ENCODE results near the gene BTNL8.

Gene BTNL8

GRCh38 chr5:180970336-180970735 lies 71.4 kb downstream of the BTNL8 start:
- Histone ChIP-seq H3K9me3 (ENCODE audit: control insufficient read depth, insufficient read depth, low read depth, low read length) (peaks cover 16% of the 10 kb centered on the region; the same call in 1 of the 2 replicates), H3K27ac (ENCODE audit: low read depth, low read length) (no peak overlapping the region), H3K9ac (ENCODE audit: low read length) (no peak overlapping the region), H3K36me3 (ENCODE audit: control insufficient read depth, insufficient read depth, low read length) (no peaks in the 10 kb centered on the region), H3K4me1 (ENCODE audit: control insufficient read depth, insufficient read depth, low read length) (no peaks in the 10 kb centered on the region), H3K27me3 (ENCODE audit: control insufficient read depth, insufficient read depth, low read length) (no peaks in the 10 kb centered on the region), H3K4me3 (ENCODE audit: low read depth, low read length) (no peak overlapping the region)

- Histone ChIP-seq H3K4me3 (ENCODE audit: low read depth, low read length) (no peak overlapping the region), H3K9me3 (ENCODE audit: control insufficient read depth, insufficient read depth, low read depth, low read length) (peaks cover 18% of the 10 kb centered on the region; the same call in 1 of the 2 replicates), H3K27me3 (ENCODE audit: control insufficient read depth, insufficient read depth, low read length) (no peaks in the 10 kb centered on the region), H3K27ac (ENCODE audit: low read depth, low read length) (no peak overlapping the region), H3K4me1 (ENCODE audit: control insufficient read depth, insufficient read depth, low read length) (no peaks in the 10 kb centered on the region), H3K9ac (ENCODE audit: low read length) (no peak overlapping the region), H3K36me3 (ENCODE audit: control insufficient read depth, insufficient read depth, low read length) (no peaks in the 10 kb centered on the region)
Measured at GRCh38 chr5:180970875-180971274, 71.9 kb downstream of the BTNL8 start.

GRCh38 chr5:180974612-180975315 lies 75.8 kb downstream of the BTNL8 start:
- H3K9me3 ChIP-seq (ENCODE audit: control insufficient read depth, insufficient read depth, low read depth, low read length), result peaks cover 17% of the 10 kb centered on the region; the same call in 1 of the 2 replicates
- no peaks in the 10 kb centered on the region for H3K36me3 ChIP-seq (ENCODE audit: control insufficient read depth, insufficient read depth, low read length)
- no peaks in the 10 kb centered on the region for H3K27me3 ChIP-seq (ENCODE audit: control insufficient read depth, insufficient read depth, low read length)
- no peak overlapping the region for H3K9ac ChIP-seq (ENCODE audit: low read length)
- no peak overlapping the region for H3K4me3 ChIP-seq (ENCODE audit: low read depth, low read length)
- no peak overlapping the region for H3K27ac ChIP-seq (ENCODE audit: low read depth, low read length)
- H3K4me1 ChIP-seq (ENCODE audit: control insufficient read depth, insufficient read depth, low read length), result no peaks in the 10 kb centered on the region

GRCh38 chr5:180975338-180975737 lies 76.4 kb downstream of the BTNL8 start:
- Histone ChIP-seq H3K9me3 (ENCODE audit: control insufficient read depth, insufficient read depth, low read depth, low read length) (0 out of 2 replicates have a peak, but pooled peaks cover 14% of the 10 kb centered on the region), H3K4me3 (ENCODE audit: low read depth, low read length) (no peak overlapping the region), H3K9ac (ENCODE audit: low read length) (no peak overlapping the region), H3K4me1 (ENCODE audit: control insufficient read depth, insufficient read depth, low read length) (no peaks in the 10 kb centered on the region), H3K27me3 (ENCODE audit: control insufficient read depth, insufficient read depth, low read length) (no peaks in the 10 kb centered on the region), H3K36me3 (ENCODE audit: control insufficient read depth, insufficient read depth, low read length) (no peaks in the 10 kb centered on the region), H3K27ac (ENCODE audit: low read depth, low read length) (no peak overlapping the region)

- no peak overlapping the region for H3K9ac ChIP-seq (ENCODE audit: low read length)
- no peaks in the 10 kb centered on the region for H3K27me3 ChIP-seq (ENCODE audit: control insufficient read depth, insufficient read depth, low read length)
- H3K4me3 ChIP-seq (ENCODE audit: low read depth, low read length), result no peak overlapping the region
Measured at GRCh38 chr5:180976518-180976917, 77.6 kb downstream of the BTNL8 start.

GRCh38 chr5:180977852-180978251 lies 78.9 kb downstream of the BTNL8 start:
- H3K27ac ChIP-seq (ENCODE audit: low read depth, low read length), result no peak overlapping the region
- 0 out of 2 replicates have a peak, but pooled peaks cover 9% of the 10 kb centered on the region for H3K9me3 ChIP-seq (ENCODE audit: control insufficient read depth, insufficient read depth, low read depth, low read length)
- no peaks in the 10 kb centered on the region for H3K4me1 ChIP-seq (ENCODE audit: control insufficient read depth, insufficient read depth, low read length)
- H3K36me3 ChIP-seq (ENCODE audit: control insufficient read depth, insufficient read depth, low read length), result no peaks in the 10 kb centered on the region
- no peaks in the 10 kb centered on the region for H3K27me3 ChIP-seq (ENCODE audit: control insufficient read depth, insufficient read depth, low read length)
- no peak overlapping the region for H3K4me3 ChIP-seq (ENCODE audit: low read depth, low read length)
- no peak overlapping the region for H3K9ac ChIP-seq (ENCODE audit: low read length)

More at GRCh38 chr5:180976518-180976917, 77.6 kb downstream of the BTNL8 start:
- H3K9me3 ChIP-seq (ENCODE audit: control insufficient read depth, insufficient read depth, low read depth, low read length), result 0 out of 2 replicates have a peak, but pooled peaks cover 9% of the 10 kb centered on the region
- no peak overlapping the region for H3K27ac ChIP-seq (ENCODE audit: low read depth, low read length)
- H3K4me1 ChIP-seq (ENCODE audit: control insufficient read depth, insufficient read depth, low read length), result no peaks in the 10 kb centered on the region
- H3K36me3 ChIP-seq (ENCODE audit: control insufficient read depth, insufficient read depth, low read length), result no peaks in the 10 kb centered on the region

- Histone ChIP-seq H3K27me3 (ENCODE audit: control insufficient read depth, insufficient read depth, low read length) (no peaks in the 10 kb centered on the region), H3K4me3 (ENCODE audit: low read depth, low read length) (no peak overlapping the region), H3K9ac (ENCODE audit: low read length) (no peak overlapping the region), H3K27ac (ENCODE audit: low read depth, low read length) (no peak overlapping the region), H3K4me1 (ENCODE audit: control insufficient read depth, insufficient read depth, low read length) (no peaks in the 10 kb centered on the region), H3K9me3 (ENCODE audit: control insufficient read depth, insufficient read depth, low read depth, low read length) (no peaks in the 10 kb centered on the region), H3K36me3 (ENCODE audit: control insufficient read depth, insufficient read depth, low read length) (no peaks in the 10 kb centered on the region)
Measured at GRCh38 chr5:180982008-180982741, 83.2 kb downstream of the BTNL8 start.

GRCh38 chr5:180988016-180988415 lies 89.1 kb downstream of the BTNL8 start:
- no peaks in the 10 kb centered on the region for H3K9me3 ChIP-seq (ENCODE audit: control insufficient read depth, insufficient read depth, low read depth, low read length)

GRCh38 chr5:180988592-180988991 lies 89.6 kb downstream of the BTNL8 start, which contains the start of gene BTNL3:
Gene BTNL3, plus strand, starts transcription at chr5:180988846. Its CDS starts 183 bp downstream, at chr5:180989029.
- H3K9me3 ChIP-seq (ENCODE audit: control insufficient read depth, insufficient read depth, low read depth, low read length), result no peaks in the 10 kb centered on the region
- H3K36me3 ChIP-seq (ENCODE audit: control insufficient read depth, insufficient read depth, low read length), result no peaks in the 10 kb centered on the region
- H3K27ac ChIP-seq (ENCODE audit: low read depth, low read length), result no peak within 1 kb of the TSS
- H3K27me3 ChIP-seq (ENCODE audit: control insufficient read depth, insufficient read depth, low read length), result no peaks in the 10 kb centered on the region
- H3K4me3 ChIP-seq (ENCODE audit: low read depth, low read length), result no peak within 1 kb of the TSS
- no peaks in the 10 kb centered on the region; the same call in 1 of the 2 replicates for H3K4me1 ChIP-seq (ENCODE audit: control insufficient read depth, insufficient read depth, low read length)
- no peak within 1 kb of the TSS for H3K9ac ChIP-seq (ENCODE audit: low read length)

More at GRCh38 chr5:180988016-180988415, 89.1 kb downstream of the BTNL8 start:
- no peak overlapping the region for H3K4me3 ChIP-seq (ENCODE audit: low read depth, low read length)
- H3K27ac ChIP-seq (ENCODE audit: low read depth, low read length), result no peak overlapping the region
- H3K36me3 ChIP-seq (ENCODE audit: control insufficient read depth, insufficient read depth, low read length), result no peaks in the 10 kb centered on the region
- H3K27me3 ChIP-seq (ENCODE audit: control insufficient read depth, insufficient read depth, low read length), result no peaks in the 10 kb centered on the region
- H3K4me1 ChIP-seq (ENCODE audit: control insufficient read depth, insufficient read depth, low read length), result no peaks in the 10 kb centered on the region; the same call in 1 of the 2 replicates
- no peak overlapping the region for H3K9ac ChIP-seq (ENCODE audit: low read length)

GRCh38 chr5:180990086-180990881 lies 91.3 kb downstream of the BTNL8 start:
- Histone ChIP-seq H3K9me3 (ENCODE audit: control insufficient read depth, insufficient read depth, low read depth, low read length) (no peaks in the 10 kb centered on the region), H3K36me3 (ENCODE audit: control insufficient read depth, insufficient read depth, low read length) (no peaks in the 10 kb centered on the region), H3K4me1 (ENCODE audit: control insufficient read depth, insufficient read depth, low read length) (no peaks in the 10 kb centered on the region; the same call in 1 of the 2 replicates), H3K27ac (ENCODE audit: low read depth, low read length) (no peak overlapping the region), H3K4me3 (ENCODE audit: low read depth, low read length) (no peak overlapping the region), H3K27me3 (ENCODE audit: control insufficient read depth, insufficient read depth, low read length) (no peaks in the 10 kb centered on the region), H3K9ac (ENCODE audit: low read length) (no peak overlapping the region)

Data from HUES6 (cell line).